GM21528 (cell line): ENCODE results near the gene EYS.

Source experiments
- ATAC-seq: cut with Tn5 transposase; IDR thresholded peaks from one replicate; pipeline ENCODE4 v1.9.1; 2021; ENCODE audit warnings: mild to moderate bottlenecking, moderate library complexity; ENCODE audit not compliant: unreplicated experiment, low FRiP score

The EYS gene

GRCh38 chr6:64890609-64891008, 816.4 kb downstream of the EYS start:
- no peak for ATAC-seq

- ATAC-seq = no peak
Measured at GRCh38 chr6:64889144-64889543, 817.9 kb downstream of the EYS start.

- no peak for ATAC-seq
Measured at GRCh38 chr6:64874776-64875175, 832.2 kb downstream of the EYS start.

- ATAC-seq = no peak
Measured at GRCh38 chr6:64872633-64873032, 834.4 kb downstream of the EYS start.

GRCh38 chr6:64861039-64861651, 845.9 kb downstream of the EYS start:
- ATAC-seq = no peak

GRCh38 chr6:64860203-64860602, 846.8 kb downstream of the EYS start:
- ATAC-seq = no peak

- no peak for ATAC-seq
Measured at GRCh38 chr6:64850121-64850520, 856.9 kb downstream of the EYS start.

GRCh38 chr6:64848467-64848866, 858.6 kb downstream of the EYS start:
- no peak for ATAC-seq

GRCh38 chr6:64847396-64847795, 859.6 kb downstream of the EYS start:
- ATAC-seq = no peak

GRCh38 chr6:64838726-64839125, 868.3 kb downstream of the EYS start:
- ATAC-seq = no peak

- ATAC-seq = no peak
Measured at GRCh38 chr6:64831680-64832079, 875.3 kb downstream of the EYS start.

- ATAC-seq = no peak
Measured at GRCh38 chr6:64817525-64817924, 889.5 kb downstream of the EYS start.

GRCh38 chr6:64815718-64816117, 891.3 kb downstream of the EYS start:
- ATAC-seq = no peak

GRCh38 chr6:64812138-64812537, 894.9 kb downstream of the EYS start:
- no peak for ATAC-seq

GRCh38 chr6:64811119-64811518, 895.9 kb downstream of the EYS start:
- no peak for ATAC-seq

- ATAC-seq = no peak
Measured at GRCh38 chr6:64807785-64808184, 899.2 kb downstream of the EYS start.

GRCh38 chr6:64803470-64804166, 903.4 kb downstream of the EYS start:
- ATAC-seq = no peak

GRCh38 chr6:64792534-64792933, 914.5 kb downstream of the EYS start:
- ATAC-seq = no peak

GRCh38 chr6:64789476-64789875, 917.5 kb downstream of the EYS start:
- no peak for ATAC-seq

GRCh38 chr6:64786736-64787135, 920.3 kb downstream of the EYS start:
- no peak for ATAC-seq

GRCh38 chr6:64782877-64783276, 924.1 kb downstream of the EYS start:
- ATAC-seq = no peak
